ENCODE measurements around the gene GABRB3.

Gene GABRB3

GRCh38 chr15:26615927-26616302, 157.0 kb downstream of the GABRB3 start:
- no peak for TF ChIP-seq ZNF565 (CRISPR knock-in tag; conservative IDR thresholded peaks at IDR 0.05; ENCODE audit: low read depth)
- TF ChIP-seq POU6F1 (CRISPR knock-in tag; IDR thresholded peaks at IDR 0.05; ENCODE audit: borderline replicate concordance, low read depth), result no peak
- no peak for TF ChIP-seq BACH2 (CRISPR knock-in tag; IDR thresholded peaks at IDR 0.05; ENCODE audit: borderline replicate concordance)
- TF ChIP-seq ESRRG (CRISPR knock-in tag; IDR thresholded peaks at IDR 0.05), result no peak
- no peak for TF ChIP-seq ZC3H10 (CRISPR knock-in tag; IDR thresholded peaks at IDR 0.05)
- no peak for TF ChIP-seq ZNF70 (CRISPR knock-in tag; IDR thresholded peaks at IDR 0.05)
- TF ChIP-seq PPARA (CRISPR knock-in tag; IDR thresholded peaks at IDR 0.05; ENCODE audit: borderline replicate concordance), result no peak
- no peak for TF ChIP-seq ARNTL (CRISPR knock-in tag; IDR thresholded peaks at IDR 0.05; ENCODE audit: borderline replicate concordance, low read depth)
- no peak for TF ChIP-seq ZFP3 (CRISPR knock-in tag; IDR thresholded peaks at IDR 0.05)
- TF ChIP-seq CSDC2 (CRISPR knock-in tag; IDR thresholded peaks at IDR 0.05), result no peak
- TF ChIP-seq, protein P1, sequence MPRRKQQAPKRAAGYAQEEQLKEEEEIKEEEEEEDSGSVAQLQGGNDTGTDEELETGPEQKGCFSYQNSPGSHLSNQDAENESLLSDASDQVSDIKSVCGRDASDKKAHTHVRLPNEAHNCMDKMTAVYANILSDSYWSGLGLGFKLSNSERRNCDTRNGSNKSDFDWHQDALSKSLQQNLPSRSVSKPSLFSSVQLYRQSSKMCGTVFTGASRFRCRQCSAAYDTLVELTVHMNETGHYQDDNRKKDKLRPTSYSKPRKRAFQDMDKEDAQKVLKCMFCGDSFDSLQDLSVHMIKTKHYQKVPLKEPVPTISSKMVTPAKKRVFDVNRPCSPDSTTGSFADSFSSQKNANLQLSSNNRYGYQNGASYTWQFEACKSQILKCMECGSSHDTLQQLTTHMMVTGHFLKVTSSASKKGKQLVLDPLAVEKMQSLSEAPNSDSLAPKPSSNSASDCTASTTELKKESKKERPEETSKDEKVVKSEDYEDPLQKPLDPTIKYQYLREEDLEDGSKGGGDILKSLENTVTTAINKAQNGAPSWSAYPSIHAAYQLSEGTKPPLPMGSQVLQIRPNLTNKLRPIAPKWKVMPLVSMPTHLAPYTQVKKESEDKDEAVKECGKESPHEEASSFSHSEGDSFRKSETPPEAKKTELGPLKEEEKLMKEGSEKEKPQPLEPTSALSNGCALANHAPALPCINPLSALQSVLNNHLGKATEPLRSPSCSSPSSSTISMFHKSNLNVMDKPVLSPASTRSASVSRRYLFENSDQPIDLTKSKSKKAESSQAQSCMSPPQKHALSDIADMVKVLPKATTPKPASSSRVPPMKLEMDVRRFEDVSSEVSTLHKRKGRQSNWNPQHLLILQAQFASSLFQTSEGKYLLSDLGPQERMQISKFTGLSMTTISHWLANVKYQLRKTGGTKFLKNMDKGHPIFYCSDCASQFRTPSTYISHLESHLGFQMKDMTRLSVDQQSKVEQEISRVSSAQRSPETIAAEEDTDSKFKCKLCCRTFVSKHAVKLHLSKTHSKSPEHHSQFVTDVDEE (CRISPR knock-in tag; IDR thresholded peaks at IDR 0.05), result no peak
- TF ChIP-seq, protein P2, sequence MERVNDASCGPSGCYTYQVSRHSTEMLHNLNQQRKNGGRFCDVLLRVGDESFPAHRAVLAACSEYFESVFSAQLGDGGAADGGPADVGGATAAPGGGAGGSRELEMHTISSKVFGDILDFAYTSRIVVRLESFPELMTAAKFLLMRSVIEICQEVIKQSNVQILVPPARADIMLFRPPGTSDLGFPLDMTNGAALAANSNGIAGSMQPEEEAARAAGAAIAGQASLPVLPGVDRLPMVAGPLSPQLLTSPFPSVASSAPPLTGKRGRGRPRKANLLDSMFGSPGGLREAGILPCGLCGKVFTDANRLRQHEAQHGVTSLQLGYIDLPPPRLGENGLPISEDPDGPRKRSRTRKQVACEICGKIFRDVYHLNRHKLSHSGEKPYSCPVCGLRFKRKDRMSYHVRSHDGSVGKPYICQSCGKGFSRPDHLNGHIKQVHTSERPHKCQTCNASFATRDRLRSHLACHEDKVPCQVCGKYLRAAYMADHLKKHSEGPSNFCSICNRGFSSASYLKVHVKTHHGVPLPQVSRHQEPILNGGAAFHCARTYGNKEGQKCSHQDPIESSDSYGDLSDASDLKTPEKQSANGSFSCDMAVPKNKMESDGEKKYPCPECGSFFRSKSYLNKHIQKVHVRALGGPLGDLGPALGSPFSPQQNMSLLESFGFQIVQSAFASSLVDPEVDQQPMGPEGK (CRISPR knock-in tag; IDR thresholded peaks at IDR 0.05; ENCODE audit: borderline replicate concordance), result no peak
- TF ChIP-seq GLIS3 (CRISPR knock-in tag; IDR thresholded peaks at IDR 0.05), result no peak
- TF ChIP-seq RARB (CRISPR knock-in tag; IDR thresholded peaks at IDR 0.05), result no peak
- TF ChIP-seq ZFP30 (CRISPR knock-in tag; IDR thresholded peaks at IDR 0.05), result no peak
- no peak for TF ChIP-seq CSRNP3 (CRISPR knock-in tag; IDR thresholded peaks at IDR 0.05)
- no peak for TF ChIP-seq CREB5 (CRISPR knock-in tag; IDR thresholded peaks at IDR 0.05; ENCODE audit: low read depth)
- TF ChIP-seq TCF4 (CRISPR knock-in tag; IDR thresholded peaks at IDR 0.05; ENCODE audit: borderline replicate concordance), result no peak
- no peak for TF ChIP-seq ISL1 (CRISPR knock-in tag; IDR thresholded peaks at IDR 0.05)
- ATAC-seq, result no peak

DNA sequence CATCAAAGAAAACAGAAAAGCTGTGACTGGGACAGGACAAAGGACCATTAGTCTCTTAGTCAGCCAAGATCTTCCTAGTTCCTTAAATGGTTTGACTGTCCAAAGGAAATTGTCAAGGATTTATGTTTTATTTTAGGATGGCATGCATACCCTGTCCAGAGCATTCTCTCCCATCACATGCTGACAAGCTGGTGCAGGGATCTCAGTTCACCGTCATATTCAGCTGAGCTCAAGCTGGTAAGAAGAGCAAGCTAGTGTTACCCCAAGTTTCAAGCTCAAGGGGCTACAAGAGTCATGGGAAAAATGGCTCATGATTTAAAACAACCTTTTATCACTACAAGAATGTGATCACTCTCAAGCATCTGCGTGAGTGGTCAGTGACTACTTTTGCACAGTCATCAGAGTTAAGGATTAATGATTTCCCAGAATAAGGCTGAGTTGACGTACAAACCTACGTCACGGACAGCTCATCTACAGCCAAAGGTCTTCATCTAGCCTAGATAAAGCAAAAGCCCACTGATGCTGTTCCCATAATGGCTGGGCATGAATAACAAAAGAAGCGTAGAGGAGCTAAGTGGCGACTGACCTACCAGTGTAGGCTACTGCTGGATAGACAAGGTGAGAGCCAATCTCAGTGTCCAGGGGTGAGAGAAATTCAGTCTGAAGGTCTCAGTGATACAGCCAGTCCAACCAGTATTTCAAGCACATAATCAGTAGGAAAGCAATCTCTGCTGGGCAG, 157.5 kb downstream of the GABRB3 start:
- no peak for ATAC-seq
- TF ChIP-seq ZNF8 (CRISPR knock-in tag; IDR thresholded peaks at IDR 0.05) (no peak), ZFP3 (CRISPR knock-in tag; IDR thresholded peaks at IDR 0.05) (no peak), GLIS3 (CRISPR knock-in tag; IDR thresholded peaks at IDR 0.05) (no peak), OSR1 (CRISPR knock-in tag; IDR thresholded peaks at IDR 0.05) (no peak), ZNF70 (CRISPR knock-in tag; IDR thresholded peaks at IDR 0.05) (no peak), SNAI2 (CRISPR knock-in tag; IDR thresholded peaks at IDR 0.05) (no peak), RARB (CRISPR knock-in tag; IDR thresholded peaks at IDR 0.05) (no peak), ZC3H10 (CRISPR knock-in tag; IDR thresholded peaks at IDR 0.05) (no peak), TCF4 (CRISPR knock-in tag; IDR thresholded peaks at IDR 0.05; ENCODE audit: borderline replicate concordance) (no peak), TOX (CRISPR knock-in tag; IDR thresholded peaks at IDR 0.05; ENCODE audit: borderline replicate concordance) (no peak), BACH2 (CRISPR knock-in tag; IDR thresholded peaks at IDR 0.05; ENCODE audit: borderline replicate concordance) (no peak), CSRNP3 (CRISPR knock-in tag; IDR thresholded peaks at IDR 0.05) (no peak), ZFP30 (CRISPR knock-in tag; IDR thresholded peaks at IDR 0.05) (no peak), ISL1 (CRISPR knock-in tag; IDR thresholded peaks at IDR 0.05) (no peak)
- TF ChIP-seq, protein P1 (CRISPR knock-in tag; IDR thresholded peaks at IDR 0.05), result no peak
- TF ChIP-seq, protein P2 (CRISPR knock-in tag; IDR thresholded peaks at IDR 0.05; ENCODE audit: borderline replicate concordance), result no peak

Measured in SK-N-SH treated with all-trans-retinoic acid at 6 μM for 48 hours (cell line).